ENCODE data around the gene PRSS8.

GRCh38 chr16:31145398-31145990, 10.0 kb upstream of the PRSS8 start:
- TF ChIP-seq YY1 (IDR thresholded peaks at IDR 0.05; ENCODE audit: insufficient read depth, insufficient read length) (no peak), ZNF274 (IDR thresholded peaks at IDR 0.05; ENCODE audit: low read depth, low read length) (no peak)
